ENCODE data around the gene FKBP11.
A peak's percentile ranks its signal among the peaks of the same experiment; 100 is the strongest.

Gene FKBP11

DNA sequence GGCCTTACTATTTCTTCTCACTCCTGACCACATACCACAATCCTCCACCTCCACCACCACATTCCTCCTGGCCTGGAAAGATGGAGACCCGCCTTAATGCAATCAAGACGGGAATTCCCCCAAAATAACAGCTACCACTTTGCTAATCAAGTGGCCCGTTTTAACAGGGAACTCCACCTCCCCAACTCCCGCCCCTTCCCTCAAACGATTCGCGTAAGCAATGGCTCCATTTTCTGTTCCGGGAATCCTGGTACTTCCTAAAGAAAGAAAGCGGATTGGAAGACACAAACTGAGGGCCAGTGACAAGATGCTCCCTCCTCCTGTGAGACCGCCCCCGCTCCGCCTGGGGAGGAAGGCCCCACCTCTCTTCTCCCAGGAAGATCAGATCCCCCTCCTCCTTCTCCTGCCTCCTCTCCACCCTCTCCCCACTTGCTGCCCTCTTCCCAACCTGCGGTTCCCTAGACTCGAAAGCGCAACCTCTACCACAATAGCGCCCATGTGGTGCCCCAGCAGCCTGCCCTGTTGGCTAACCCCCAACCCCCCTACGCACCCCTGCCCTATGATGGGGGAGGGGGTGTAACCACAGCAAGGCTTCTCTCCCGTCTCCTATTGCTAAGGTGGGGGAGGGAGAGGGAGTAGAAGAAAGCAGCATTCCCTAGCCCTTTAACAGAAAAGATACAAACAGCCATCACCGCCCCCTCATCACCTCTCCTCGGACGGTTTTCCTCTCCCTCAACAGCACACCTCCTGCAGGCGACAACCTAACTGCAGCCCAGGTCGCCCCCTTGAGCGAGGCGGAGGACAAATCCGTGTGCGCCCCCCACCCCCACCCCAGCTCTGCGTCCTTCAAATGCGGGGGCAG lies 31.2 kb upstream of the FKBP11 start:
- DNase-seq (ENCODE audit: low read depth in 2 of 2), result no peak

DNA sequence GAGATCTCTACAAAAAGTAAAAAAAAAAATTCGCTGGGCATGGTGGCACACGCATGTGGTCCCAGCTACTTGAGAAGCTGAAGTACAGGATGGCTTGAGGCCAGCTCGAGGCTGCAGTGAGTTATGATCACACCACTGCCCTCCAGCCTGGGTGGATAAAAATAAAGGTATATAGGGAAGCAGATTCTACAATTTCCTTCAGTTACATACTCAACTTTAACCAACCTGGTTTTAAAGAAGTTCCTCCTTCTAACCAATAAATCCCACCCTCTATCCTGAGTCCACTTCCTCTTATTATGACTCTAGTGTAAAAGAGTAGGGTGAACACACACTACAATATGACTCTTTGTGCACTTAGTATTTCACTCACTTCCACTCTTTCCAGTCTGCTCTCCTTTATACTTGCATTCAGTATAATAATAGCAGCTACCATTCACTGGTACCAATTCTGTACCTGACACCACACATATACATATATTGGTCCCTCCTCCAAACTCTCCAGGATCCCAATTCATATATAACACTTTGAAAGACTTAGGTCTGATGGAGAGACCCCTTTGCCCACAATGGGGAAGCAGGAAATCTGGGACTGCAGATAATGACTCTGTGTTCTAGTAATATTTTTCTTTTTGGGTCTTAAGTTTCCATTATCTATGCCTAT lies 29.7 kb upstream of the FKBP11 start:
- DNase-seq (ENCODE audit: low read depth in 2 of 2), result no peak

DNA sequence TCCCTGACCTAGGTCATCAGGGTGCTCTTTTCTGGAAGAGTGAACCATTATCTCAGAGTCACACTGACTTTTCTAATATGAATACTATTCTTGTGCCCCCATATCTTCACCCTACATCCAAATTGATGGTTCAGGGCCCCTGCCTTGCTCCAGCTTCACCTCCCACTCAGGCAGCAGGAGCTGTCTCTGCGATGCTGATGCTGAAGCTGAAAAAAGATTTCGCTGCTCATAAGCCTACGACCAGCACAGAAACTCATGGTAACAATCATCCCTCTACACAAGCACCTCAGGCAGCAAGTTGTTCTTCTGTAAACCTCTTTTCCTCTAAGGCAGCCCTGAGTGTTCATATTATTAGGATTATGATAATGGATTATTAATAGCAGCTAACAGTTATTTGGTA lies 28.8 kb upstream of the FKBP11 start:
- DNase-seq (ENCODE audit: low read depth in 2 of 2), result no peak

DNA sequence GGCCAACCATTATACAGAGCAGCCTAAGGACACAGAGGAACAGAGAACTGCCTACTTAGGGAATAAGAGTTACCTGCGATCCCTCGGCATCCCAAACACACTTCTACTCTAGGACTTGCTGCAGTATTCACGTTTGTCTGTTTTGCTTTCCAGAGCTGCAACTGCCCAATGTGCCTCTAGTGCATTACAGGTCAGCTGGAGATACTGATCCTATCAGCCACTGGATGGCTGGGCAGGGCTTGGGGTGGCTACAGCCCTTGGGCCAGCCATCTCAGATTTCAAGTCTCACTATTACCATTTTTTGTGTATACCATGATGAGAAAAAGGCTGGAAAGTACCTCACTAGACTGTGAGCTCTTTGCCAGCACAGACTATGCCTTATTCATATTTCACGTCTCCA lies 27.4 kb upstream of the FKBP11 start:
- DNase-seq (ENCODE audit: low read depth in 2 of 2), result no peak

DNA sequence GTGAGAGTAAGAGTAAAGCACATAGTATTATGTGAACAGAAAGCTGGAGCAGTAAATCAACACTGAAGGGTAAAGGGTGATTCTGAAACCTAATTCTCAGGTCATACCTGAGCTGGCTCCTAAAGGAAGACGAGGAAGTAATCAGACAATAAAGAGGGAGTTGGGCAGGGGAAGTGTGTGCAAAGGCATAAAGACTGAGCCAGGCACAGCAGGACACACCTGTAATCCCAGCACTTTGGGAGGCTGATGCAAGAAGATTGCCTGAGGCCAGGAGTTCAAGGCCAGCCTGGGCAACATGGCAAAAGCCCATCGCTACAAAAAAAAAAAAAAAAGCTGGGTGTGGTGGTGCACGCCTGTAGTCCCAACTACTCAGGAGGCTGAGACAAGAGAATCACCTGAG lies 22.4 kb upstream of the FKBP11 start:
- no peak for DNase-seq (ENCODE audit: low read depth in 2 of 2)

DNA sequence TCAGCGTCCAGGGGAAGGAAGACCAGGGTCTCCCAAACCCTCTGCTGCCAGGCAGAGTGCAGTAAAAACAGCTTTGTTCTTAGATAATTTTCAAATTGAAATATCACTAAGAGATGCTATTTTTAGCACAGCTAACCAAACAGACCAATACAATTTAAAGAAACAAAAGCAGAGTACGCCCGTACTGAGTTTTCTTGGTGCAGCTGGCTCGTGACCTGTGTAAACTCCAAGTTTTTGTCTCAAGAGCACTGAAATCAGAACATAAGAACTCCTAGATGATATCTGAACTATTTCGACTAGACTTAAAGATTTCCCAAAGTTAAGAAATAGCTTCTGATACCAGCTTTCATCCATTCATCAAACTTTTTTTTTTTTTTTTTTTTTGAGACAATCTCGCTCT lies 21.7 kb upstream of the FKBP11 start:
- DNase-seq (ENCODE audit: low read depth in 2 of 2), result no peak

DNA sequence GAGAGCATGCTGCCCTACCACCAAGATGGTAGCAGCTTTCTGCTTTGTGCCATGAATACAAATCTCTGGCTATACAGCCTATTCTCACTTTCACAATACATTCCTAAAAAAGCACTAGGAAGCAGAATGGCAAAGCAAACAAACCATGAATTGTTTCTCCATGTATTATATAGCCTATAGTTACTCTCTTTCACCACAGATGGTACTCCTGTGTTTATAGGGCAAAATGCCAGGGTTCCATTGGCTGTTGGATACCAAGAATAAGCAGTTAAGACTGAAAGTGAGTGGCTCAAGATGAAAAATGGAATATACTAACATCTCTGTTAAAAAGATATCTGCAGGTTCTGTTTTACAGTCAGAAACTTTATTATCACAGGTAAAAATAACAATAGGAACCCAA lies 20.9 kb upstream of the FKBP11 start:
- DNase-seq (ENCODE audit: low read depth in 2 of 2), result no peak

DNA sequence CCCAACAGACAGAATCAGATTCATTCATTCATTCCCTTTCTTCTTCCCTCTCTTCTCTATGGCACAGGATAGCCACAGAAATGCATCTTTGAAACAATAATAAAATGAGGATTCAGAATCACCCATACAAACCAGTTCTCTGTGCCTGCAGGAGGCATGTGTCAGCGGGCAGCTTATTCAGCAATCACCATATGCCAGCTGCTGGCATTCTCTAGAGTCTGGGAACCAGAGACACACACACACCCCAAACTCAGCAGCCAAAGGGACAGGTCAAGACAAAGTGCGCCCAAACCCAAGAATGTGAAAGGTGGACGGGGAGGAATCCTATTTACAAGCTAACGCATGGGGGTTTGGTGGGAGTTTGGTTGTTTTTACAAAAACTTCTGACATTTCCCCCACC lies 17.9 kb upstream of the FKBP11 start:
- no peak for DNase-seq (ENCODE audit: low read depth in 2 of 2)

DNA sequence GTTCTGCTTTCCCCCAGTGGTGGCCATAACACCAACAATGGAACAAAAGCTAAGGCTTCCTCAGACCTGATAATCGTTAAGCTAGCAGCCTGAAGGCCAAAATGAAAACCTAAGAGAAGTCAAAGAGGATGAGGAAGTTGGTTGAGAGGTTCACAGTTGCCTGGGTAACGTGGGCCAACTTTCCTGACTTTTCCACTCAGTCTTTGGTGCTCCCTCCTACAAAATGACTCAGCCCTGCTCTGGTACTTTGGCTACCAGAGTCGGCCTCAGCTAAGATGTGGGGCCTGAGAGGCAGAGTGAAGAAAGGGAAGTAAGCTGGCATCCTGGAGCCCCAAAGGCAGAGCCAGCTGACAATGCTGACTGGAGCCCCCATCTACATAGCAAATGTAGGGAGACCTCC lies 14.9 kb upstream of the FKBP11 start:
- no peak for DNase-seq (ENCODE audit: low read depth in 2 of 2)

DNA sequence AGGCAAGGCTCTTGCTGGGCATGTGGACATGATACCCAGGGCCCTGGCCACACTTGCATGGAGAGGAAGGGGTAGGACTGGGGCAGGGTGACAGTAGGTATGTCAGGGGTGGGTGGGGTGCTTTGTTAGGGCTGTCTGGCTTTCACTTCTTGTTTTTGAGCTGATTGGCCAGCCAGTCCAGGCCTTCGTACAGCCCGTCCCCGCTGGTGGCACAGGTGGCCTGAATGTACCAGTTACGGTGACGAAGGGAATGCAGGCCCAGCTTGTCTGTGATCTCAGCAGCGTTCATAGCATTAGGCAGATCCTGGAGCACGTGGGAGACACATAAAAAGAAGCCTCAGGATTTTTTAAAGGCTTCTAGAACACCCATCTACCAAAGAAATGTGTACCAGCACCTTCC lies 13.5 kb upstream of the FKBP11 start:
- no peak for DNase-seq (ENCODE audit: low read depth in 2 of 2)

DNA sequence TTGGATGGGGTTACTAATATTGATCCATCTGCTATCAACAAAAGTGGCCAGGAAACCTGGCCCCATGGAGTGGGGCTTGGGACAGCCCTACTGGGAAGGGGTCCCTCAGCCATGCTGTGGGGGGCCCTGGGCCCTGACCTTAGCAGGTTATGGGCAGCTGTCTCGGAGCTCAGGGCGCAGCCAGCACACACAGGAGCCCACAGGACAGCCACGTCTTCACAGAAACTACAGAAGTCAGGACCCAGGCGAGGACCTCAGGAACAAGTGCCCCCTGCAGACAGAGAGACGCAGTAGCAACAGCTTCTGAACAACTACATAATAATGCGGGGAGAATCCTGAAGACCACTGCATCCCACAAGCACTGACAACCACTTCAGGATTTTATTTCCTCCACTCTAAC lies 11.9 kb upstream of the FKBP11 start:
- no peak for DNase-seq (ENCODE audit: low read depth in 2 of 2)

DNA sequence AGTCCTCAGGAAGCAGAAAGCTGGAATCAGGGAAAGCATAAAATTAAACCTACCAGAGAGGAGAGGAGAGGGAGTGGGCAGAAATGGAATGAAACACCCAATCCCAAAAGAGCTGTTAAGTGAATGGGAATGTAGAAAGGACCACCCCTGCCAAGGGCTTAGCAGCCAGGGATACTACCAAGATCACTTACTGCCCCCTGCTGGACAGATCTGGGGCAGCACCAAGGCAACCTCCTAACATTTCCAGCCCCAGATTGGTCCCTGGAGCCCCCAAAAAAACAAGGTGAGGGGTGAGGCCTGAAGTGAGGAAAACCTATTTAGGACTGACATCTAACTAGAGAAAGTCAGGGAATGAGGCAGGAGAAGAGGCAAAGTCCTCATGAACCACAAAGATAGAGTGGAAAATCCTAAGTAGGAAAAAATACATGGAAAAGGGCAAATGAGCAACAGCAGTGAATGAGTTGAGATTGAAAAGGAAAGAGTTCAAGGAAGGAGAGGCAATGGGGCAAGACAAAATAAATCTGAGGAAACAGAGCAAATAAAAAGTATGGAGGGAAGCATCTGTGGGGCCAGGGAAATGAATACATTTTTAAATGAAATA lies 11.2 kb upstream of the FKBP11 start:
- DNase-seq (ENCODE audit: low read depth in 2 of 2), result peak; percentile 62 to 74

DNA sequence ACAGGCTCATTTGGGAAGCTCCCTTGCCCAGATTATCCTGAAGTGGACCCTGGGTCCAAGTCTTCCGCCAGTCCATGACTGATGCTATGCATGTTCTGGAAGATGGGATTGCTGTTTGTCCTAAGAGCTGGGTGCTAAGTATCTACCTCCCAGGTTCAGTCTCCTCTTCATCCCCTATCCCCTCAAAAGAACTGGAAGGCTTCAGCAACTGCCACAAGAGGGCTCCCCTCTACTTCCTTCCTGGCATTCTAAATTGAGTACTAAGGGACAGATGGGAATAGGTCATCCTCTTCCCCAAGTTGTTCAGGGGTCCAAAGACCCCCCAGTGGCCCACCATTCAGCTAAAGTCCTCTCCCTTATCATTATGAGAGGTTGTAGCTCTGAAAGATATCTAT lies 9.0 kb upstream of the FKBP11 start:
- DNase-seq (ENCODE audit: low read depth in 2 of 2), result no peak

DNA sequence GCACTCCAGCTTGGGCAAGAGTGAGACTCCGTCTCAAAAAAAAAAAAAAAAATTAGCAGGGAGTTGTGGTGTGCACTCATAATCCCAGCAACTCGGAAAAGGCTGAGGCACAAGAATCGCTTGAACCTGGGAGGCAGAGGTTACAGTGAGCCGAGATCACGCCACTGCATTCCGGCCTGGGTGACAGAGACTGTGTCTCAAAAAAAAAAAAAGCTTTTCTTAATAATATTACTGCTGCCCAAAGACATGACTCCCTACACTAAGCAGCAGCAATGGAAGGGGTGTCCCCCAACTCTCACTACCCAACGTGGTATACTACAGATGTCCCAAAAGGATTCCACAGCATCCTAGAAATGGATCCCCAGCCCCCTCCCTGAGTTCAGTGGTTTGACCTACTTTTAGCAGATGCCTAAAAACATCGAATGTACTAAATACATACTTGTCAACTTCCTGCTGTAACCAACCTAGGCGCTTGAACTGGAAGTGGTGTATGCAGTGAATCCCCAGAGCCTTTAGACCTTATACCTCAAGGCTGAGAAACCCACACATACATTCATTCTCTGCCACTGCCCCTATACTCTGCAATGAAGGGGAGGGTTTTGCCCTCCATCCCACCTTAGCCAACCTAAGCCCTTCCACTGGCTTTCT lies 8.5 kb upstream of the FKBP11 start:
- DNase-seq (ENCODE audit: low read depth in 2 of 2), result peak in 1 of 2 donors; percentile 22

DNA sequence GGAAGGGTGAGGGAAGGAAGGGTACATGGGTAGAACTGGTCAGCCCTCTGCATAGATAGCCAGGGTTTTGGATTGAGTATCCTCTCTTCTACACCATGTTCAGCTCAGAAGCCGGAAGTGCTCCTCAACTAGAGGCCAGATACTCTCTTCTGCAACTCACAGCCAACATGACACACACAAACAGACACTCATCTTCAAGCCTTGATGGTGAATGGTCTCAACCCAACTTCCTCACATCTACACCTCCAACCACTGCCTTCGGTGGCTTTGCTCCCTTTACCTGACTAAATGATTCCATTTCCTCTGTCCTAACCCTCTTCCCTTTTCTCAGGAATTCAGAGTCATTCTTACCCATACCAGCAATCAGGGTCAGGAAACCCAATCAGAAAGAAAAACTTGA lies 7.6 kb upstream of the FKBP11 start:
- DNase-seq (ENCODE audit: low read depth in 2 of 2), result no peak

DNA sequence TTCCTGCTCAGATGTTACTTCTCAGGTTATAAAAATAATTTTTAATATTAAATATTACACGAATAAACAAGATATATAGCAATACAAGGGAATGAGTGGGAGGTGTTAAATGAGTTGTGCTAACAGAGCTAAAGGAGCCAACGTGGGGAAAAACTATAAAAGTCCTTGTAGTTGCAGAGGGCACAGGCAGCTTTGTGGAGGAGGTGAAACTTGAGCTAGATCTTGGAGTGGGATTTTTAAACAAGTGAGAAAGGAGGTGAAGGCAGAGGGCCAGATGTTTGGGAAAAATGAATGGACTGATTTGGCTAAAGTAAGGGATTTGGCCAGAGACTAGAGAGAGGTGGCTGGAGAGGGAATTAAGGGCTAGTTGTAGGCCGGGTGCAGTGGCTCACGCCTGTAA lies 5.2 kb upstream of the FKBP11 start:
- DNase-seq (ENCODE audit: low read depth in 2 of 2), result no peak

DNA sequence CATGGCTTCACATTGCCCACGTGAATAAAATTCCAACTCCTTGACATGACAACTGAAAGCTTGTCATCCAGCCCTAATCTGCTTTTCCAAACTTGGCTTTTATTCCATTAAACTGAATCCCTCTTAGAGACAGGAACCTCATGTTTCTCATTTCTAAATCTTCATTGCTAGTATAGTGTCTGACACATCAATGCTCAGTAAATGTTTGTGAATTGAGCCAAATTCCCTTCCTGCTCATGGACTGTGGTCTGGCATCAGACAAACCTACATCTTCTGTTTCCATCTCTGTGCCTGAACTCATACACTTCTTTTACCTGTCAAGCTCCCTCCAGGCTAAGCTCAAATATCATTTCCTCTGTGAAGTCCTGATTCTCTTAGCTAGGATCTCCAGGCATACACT lies 4.3 kb upstream of the FKBP11 start:
- DNase-seq (ENCODE audit: low read depth in 2 of 2), result no peak

DNA sequence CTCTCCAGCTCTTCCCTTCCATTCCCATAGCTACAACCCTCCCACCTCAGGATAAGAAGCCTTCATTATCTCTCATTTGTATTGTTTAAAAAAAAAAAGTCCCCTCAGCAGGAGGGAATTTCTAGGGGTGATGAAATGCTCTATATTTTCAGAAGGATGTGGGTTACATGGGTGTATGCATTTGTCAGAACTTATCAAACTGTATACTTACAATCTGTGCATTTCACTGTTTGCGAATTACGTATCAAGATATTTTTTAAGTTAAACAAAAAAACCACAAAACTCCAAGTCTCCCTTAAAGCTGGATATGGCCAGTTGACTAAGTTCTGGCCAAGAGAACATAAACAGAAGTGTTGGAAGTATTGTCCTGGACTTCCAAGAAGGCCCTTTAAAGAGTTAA lies 2.0 kb upstream of the FKBP11 start:
- DNase-seq (ENCODE audit: low read depth in 2 of 2), result no peak

DNA sequence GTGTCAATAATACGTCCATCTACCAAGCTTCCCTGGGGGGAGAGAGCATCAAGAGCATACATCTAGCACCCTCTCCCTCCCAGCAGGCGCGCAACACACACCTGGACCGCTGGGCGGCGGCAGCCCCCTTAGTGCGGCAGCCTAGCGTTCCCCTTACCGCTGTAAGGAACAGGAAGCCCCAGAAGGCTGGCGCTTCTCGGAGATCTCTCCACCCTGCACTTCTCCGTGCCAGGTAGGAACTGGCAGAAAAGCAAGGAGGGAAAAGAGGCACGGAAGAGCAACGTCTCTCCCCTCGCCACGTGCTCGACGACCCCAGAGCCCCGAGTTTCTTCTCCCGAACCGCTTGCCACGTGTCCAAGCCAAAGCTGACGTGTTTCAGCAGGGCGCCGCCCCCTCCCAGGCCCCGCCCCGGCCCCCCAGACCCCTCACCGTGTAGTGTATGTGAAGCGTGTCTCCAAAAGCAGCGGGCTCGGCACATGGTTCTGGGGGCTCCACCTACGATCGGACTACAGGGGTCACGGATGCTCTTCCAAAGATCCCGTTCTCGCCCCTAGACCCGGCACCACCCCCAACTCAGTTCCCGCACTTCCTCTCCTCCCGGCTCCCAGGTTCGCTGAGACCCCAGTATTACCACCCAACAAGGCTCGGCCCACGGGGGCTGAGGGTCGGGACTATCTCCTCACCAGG lies 532 bp downstream of the FKBP11 start:
- DNase-seq (ENCODE audit: low read depth in 2 of 2), result peak; percentile 58 to 61

DNA sequence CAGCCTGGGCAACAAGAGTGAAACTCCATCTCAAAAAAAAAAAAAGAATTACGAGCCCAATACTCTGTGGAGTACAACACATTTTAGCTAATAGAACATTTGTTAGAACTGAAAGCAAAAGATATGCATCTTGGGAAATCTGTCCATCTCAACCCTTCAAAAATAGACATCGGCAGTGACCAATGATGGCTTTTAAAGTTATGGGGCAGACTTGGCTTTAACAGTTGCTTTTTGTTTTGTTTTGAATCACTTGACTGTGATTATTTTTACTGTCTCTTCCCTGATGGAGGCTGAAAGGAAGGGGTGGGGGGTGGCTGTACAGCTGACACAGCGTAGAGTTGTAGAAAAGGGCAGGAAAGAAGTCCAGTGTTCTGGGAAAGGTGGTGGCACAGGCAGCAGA lies 2.2 kb downstream of the FKBP11 start:
- no peak for DNase-seq (ENCODE audit: low read depth in 2 of 2)

DNA sequence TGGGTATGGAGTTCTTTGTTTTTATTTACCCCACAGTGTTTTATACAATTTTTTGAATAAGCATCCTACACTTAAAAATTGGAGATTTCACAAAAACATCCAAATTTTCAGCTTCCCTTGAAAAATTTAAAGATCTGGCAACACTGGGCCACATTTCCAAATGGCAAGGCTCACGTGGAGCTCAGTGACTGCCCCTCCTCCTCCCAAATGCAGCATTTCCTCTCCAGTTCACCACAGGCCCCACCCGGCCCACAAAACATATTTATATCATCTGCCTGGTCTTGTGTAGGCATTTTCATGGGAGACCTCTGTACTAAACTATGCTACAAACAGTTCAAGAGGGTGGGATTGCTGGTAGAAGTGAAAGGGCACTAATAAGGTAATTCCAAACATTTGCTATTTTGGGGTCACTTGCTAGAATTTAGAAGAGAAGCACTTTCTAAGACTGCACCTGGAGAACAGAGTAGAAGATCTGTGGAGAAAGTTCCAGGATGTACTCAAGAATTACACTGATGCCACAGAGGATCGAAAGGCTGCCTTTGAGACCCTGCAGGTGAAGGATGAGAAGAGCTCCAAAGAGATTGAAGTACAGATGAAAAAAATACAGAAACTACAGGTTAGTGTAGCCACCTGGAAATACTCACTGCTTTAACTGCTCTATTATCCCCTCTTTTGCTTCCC lies 7.3 kb downstream of the FKBP11 start:
- DNase-seq (ENCODE audit: low read depth in 2 of 2), result peak in 1 of 2 donors; percentile 4

All from activated CD8-positive, alpha-beta memory T cell treated with anti-CD3 and anti-CD28 coated beads for 4 hours (primary cell).